Aorta (tissue), 5 donors: ENCODE results near the gene MSI2. TPM values are rescaled to one million over a fixed set of nuclear protein-coding genes. Genes with fewer than 3 reads are reported as not detected.

Experiments
- ATAC-seq: fragments of 200-7000 bp; cut with Tn5 transposase; one replicate; pipeline ENCODE4 v1.9.1; 2022; ENCODE audit warnings: moderate library complexity; ENCODE audit not compliant: low FRiP score
- DNase-seq, 2 donors: peaks; one replicate each; pipeline ENCODE4 v3.0.0-alpha.2; 2020
- H3K27ac ChIP-seq, 2 donors: one replicate each; pipeline ENCODE4 v1.5.1; 2013; ENCODE audit warnings: low read length in 2 of 2, mild to moderate bottlenecking in 2 of 2, moderate library complexity in 2 of 2, control low read depth in 1 of 2, inconsistent platforms in 1 of 2, low read depth in 1 of 2
- H3K27me3 ChIP-seq, 2 donors: one replicate each; pipeline ENCODE4 v1.6.1; 2013; ENCODE audit warnings: control low read depth in 1 of 2, low read length in 1 of 2, mild to moderate bottlenecking in 1 of 2, moderate library complexity in 1 of 2; ENCODE audit not compliant: insufficient read depth in 2 of 2, control insufficient read depth in 1 of 2
- H3K36me3 ChIP-seq, 2 donors: one replicate each; pipeline ENCODE4 v1.6.1; 2013; ENCODE audit warnings: control low read depth in 1 of 2, low read length in 1 of 2, mild to moderate bottlenecking in 1 of 2; ENCODE audit not compliant: insufficient read depth in 2 of 2, control insufficient read depth in 1 of 2
- H3K4me1 ChIP-seq, 2 donors: one replicate each; pipeline ENCODE4 v1.6.1; 2013; ENCODE audit warnings: low read length in 2 of 2, control low read depth in 1 of 2, mild to moderate bottlenecking in 1 of 2, moderate library complexity in 1 of 2; ENCODE audit not compliant: insufficient read depth in 2 of 2, control insufficient read depth in 1 of 2
- H3K4me3 ChIP-seq, 2 donors: one replicate each; pipeline ENCODE4 v1.5.1; 2013; ENCODE audit warnings: low read length in 2 of 2, control low read depth in 1 of 2, mild to moderate bottlenecking in 1 of 2
- H3K9me3 ChIP-seq: one replicate; pipeline ENCODE4 v1.6.1; 2013; ENCODE audit warnings: mild to moderate bottlenecking, low read length; ENCODE audit not compliant: control insufficient read depth
- WGBS, 2 donors: extraction: QIAGEN DNeasy Blood & Tissue Kit; methylation state at CpG; one replicate each; pipeline ENCODE4 v1.1.7; 2013; 5-methylcytosine and 5-hydroxymethylcytosine counted together
- intact Hi-C, 2 donors: fragments of 100-400 bp; cut with DNase I; formaldehyde crosslinking; loops; one replicate each; pipeline versions ENCODE4 v1.14.2 to v1.15.0; 2022
- polyA plus RNA-seq, 2 donors: library from polyadenylated mRNA; stranded (reverse); fragments of 200-250 nt; gene quantifications; one replicate each; pipeline ENCODE4 v1.2.3, GENCODE V29; 2013
- total RNA-seq, 2 donors: library from RNA; stranded (reverse); fragmentation: NEBNext Ultra II Directional; extraction: Animal tissue kit (Norgen Biotek cat#: 25700); gene quantifications; one replicate each; pipeline ENCODE4 v1.2.1, GENCODE V29; 2021
- donor health status: healthy with polysubstance abuse.
- donor health status: Bipolar disorder and iron deficiency.
- donor health status: DM: no; HTN: no; CAD: no.
- donor health status: DM: no; HTN: no; CAD: no.
- donor health status: DM: yes; HTN: yes; CAD: no.

The MSI2 gene
- total and polyA plus RNA-seq, 4 donors = 9.3 to 48.2 (median 29.1) TPM

- intact Hi-C loops = no loop called here
- ATAC-seq (no peak), DNase-seq (no peak)
- no peak overlapping the region for H3K4me3 ChIP-seq
- no peak overlapping the region for H3K27ac ChIP-seq
- WGBS, 2 donors = 93% methylated on average over 8 of the region's 8 CpGs
- no peaks in the 10 kb centered on the region for H3K9me3 ChIP-seq
- peaks cover 3 to 7% of the 10 kb centered on the region in 2 donors for H3K36me3 ChIP-seq
- H3K4me1 ChIP-seq = no peaks in the 10 kb centered on the region
- no peaks in the 10 kb centered on the region for H3K27me3 ChIP-seq
Measured at GRCh38 chr17:57269598-57270255, 13.4 kb downstream of the MSI2 start.

GRCh38 chr17:57270801-57271245 is 14.5 kb downstream of the MSI2 start:
- no peak overlapping the region for H3K4me3 ChIP-seq
- no peaks in the 10 kb centered on the region for H3K4me1 ChIP-seq
- DNase-seq (no peak), ATAC-seq (no peak)
- peaks cover 0 to 7% of the 10 kb centered on the region in 2 donors for H3K36me3 ChIP-seq
- no peaks in the 10 kb centered on the region for H3K9me3 ChIP-seq
- intact Hi-C loops = no loop called here
- no peaks in the 10 kb centered on the region for H3K27me3 ChIP-seq
- 75 to 80% methylated on average over 7 of the region's 7 CpGs for WGBS, 2 donors
- H3K27ac ChIP-seq = no peak overlapping the region

GRCh38 chr17:57271821-57272220 is 15.5 kb downstream of the MSI2 start:
- intact Hi-C loops = no loop called here

GRCh38 chr17:57273490-57273889 is 17.2 kb downstream of the MSI2 start:
- no peaks in the 10 kb centered on the region for H3K4me1 ChIP-seq
- ATAC-seq (no peak), DNase-seq (no peak)
- H3K27ac ChIP-seq = no peak overlapping the region
- 88 to 93% methylated on average over 6 of the region's 6 CpGs for WGBS, 2 donors
- H3K36me3 ChIP-seq = peaks cover 0 to 5% of the 10 kb centered on the region in 2 donors
- no peak overlapping the region for H3K4me3 ChIP-seq
- intact Hi-C loops = no loop called here
- no peaks in the 10 kb centered on the region for H3K27me3 ChIP-seq
- H3K9me3 ChIP-seq = no peaks in the 10 kb centered on the region

More at GRCh38 chr17:57271821-57272220, 15.5 kb downstream of the MSI2 start:
- no peak for DNase-seq
- no peak overlapping the region for H3K27ac ChIP-seq
- H3K36me3 ChIP-seq = peaks cover 0 to 7% of the 10 kb centered on the region in 2 donors
- no peaks in the 10 kb centered on the region for H3K4me1 ChIP-seq
- no peaks in the 10 kb centered on the region for H3K9me3 ChIP-seq
- H3K27me3 ChIP-seq = no peaks in the 10 kb centered on the region
- no peak overlapping the region for H3K4me3 ChIP-seq
- 92% methylated on average over 6 of the region's 6 CpGs for WGBS, 2 donors
- ATAC-seq = no peak

GRCh38 chr17:57274162-57274561 is 17.8 kb downstream of the MSI2 start:
- 90 to 91% methylated on average over 3 of the region's 3 CpGs for WGBS, 2 donors
- no peak overlapping the region for H3K4me3 ChIP-seq
- peaks cover 0 to 4% of the 10 kb centered on the region in 2 donors for H3K36me3 ChIP-seq
- H3K9me3 ChIP-seq = no peaks in the 10 kb centered on the region
- H3K4me1 ChIP-seq = no peaks in the 10 kb centered on the region
- no peak overlapping the region for H3K27ac ChIP-seq
- ATAC-seq (no peak), DNase-seq (no peak)
- no peaks in the 10 kb centered on the region for H3K27me3 ChIP-seq
- intact Hi-C loops = no loop called here

GRCh38 chr17:57275071-57275764 is 18.9 kb downstream of the MSI2 start:
- Histone ChIP-seq H3K27ac (no peak overlapping the region), H3K27me3 (no peaks in the 10 kb centered on the region), H3K4me1 (no peaks in the 10 kb centered on the region), H3K9me3 (no peaks in the 10 kb centered on the region), H3K36me3 (no peaks in the 10 kb centered on the region), H3K4me3 (no peak overlapping the region)
- DNase-seq (no peak), ATAC-seq (no peak)
- intact Hi-C loops = no loop called here
- WGBS, 2 donors = 92 to 93% methylated on average over 6 of the region's 6 CpGs

GRCh38 chr17:57276621-57277020 is 20.3 kb downstream of the MSI2 start:
- no peaks in the 10 kb centered on the region for H3K4me1 ChIP-seq
- intact Hi-C loops = no loop called here
- no peaks in the 10 kb centered on the region for H3K27me3 ChIP-seq
- ATAC-seq = no peak
- WGBS, 2 donors = 89 to 91% methylated on average over 9 of the region's 9 CpGs
- H3K4me3 ChIP-seq = no peak overlapping the region
- no peak for DNase-seq
- no peaks in the 10 kb centered on the region for H3K9me3 ChIP-seq
- no peak overlapping the region for H3K27ac ChIP-seq
- no peaks in the 10 kb centered on the region for H3K36me3 ChIP-seq

- no peak for ATAC-seq
- 86 to 89% methylated on average over 8 of the region's 8 CpGs for WGBS, 2 donors
Measured at GRCh38 chr17:57277923-57278604, 21.7 kb downstream of the MSI2 start.

More at GRCh38 chr17:57277923-57278604, 21.7 kb downstream of the MSI2 start:
- Histone ChIP-seq H3K36me3 (no peaks in the 10 kb centered on the region), H3K27me3 (no peaks in the 10 kb centered on the region), H3K27ac (no peak overlapping the region), H3K9me3 (no peaks in the 10 kb centered on the region), H3K4me3 (no peak overlapping the region), H3K4me1 (no peaks in the 10 kb centered on the region)
- intact Hi-C loops = no loop called here
- DNase-seq = no peak
